Mesenteric fat pad (tissue), 1 donor: ENCODE measurements around the gene F11R. TPM values are rescaled to one million over a fixed set of nuclear protein-coding genes. Genes with fewer than 3 reads are reported as not detected.
"Not testable (repeated sequence)": the region's sequence is repeated elsewhere in the genome, so short reads cannot be mapped to it uniquely, and the experiment has no call there.

Source experiments
- DNase-seq: peaks from one replicate; pipeline ENCODE4 v3.0.0-alpha.2; 2020; ENCODE audit warnings: low spot score
- total RNA-seq: library from RNA; stranded (reverse); fragmentation: NEBNext Ultra II Directional; extraction: Animal tissue kit (Norgen Biotek cat#: 25700); gene quantifications from one replicate; pipeline ENCODE4 v1.2.1, GENCODE V29; 2021
- donor health status: DM: yes; HTN: yes; CAD: no.

Gene F11R
- total RNA-seq, 1 donor from 2014 or later: 55.5 TPM

DNA sequence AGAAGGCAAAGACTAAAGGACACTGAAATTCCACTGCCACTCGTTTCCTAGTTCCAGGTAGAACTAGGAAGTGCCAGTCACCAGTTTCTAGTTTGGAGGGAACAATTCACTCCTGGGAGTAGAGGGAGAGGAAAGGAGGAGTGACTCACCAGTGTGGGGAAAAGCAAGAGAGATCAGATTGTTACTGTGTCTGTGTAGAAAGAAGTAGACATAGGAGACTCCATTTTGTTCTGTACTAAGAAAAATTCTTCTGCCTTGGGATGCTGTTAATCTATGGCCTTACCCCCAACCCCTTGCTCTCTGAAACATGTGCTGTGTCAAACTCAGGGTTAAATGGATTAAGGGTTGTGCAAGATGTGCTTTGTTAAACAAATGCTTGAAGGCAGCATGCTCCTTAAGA is 4.3 kb downstream of the F11R start:
- DNase-seq: not testable (repeated sequence)

- DNase-seq: peak; percentile 92
These were observed 7.3 kb downstream of the F11R start for GRCh38 chr1:161013488-161014230.

- no peak for DNase-seq
These were observed 7.8 kb downstream of the F11R start for GRCh38 chr1:161013131-161013487.

DNA sequence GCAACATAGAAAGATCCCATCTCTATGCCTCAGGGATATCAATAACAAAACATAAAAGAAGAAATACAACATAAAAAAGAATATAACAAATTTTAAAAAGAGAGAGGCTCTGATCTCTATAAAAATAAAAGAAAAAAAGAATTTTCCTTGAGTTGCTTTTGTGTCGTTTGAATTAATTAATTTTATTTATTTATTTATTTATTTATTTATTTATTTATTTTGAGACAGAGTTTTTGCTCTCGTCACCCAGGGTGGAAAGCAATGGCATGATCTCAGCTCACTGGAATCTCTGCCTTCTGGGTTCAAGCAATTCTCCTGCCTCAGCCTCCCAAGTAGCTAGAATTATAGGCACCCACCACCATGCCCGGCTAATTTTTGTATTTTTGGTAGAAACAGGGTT is 8.5 kb downstream of the F11R start:
- no peak for DNase-seq

DNA sequence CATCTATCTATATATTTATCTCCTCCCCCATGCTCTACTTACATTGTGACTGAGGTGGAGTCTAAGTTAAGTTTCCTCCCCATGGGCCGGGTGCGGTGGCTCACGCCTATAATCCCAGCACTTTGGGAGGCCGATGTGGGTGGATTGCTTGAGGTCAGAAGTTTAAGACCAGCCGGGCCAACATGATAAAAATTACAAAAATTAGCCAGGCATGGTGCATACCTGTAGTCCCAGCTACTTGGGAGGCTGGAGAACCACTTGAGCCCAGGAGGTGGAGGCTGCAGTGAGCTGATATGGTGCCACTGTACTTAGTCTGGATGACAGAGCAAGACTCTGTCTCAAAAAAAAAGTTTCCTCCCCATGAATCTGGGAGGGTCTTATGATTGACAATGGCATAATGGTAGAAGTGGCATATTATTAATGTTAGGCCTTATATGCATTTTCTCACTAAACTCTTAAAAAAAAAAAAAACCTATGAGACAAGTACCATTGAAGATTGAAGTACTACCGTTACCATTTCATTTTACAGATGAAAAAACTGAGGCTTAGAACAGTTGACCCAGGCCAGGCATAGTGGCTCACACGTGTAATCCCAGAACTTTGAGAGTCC is 11.2 kb downstream of the F11R start:
- DNase-seq: no peak

DNA sequence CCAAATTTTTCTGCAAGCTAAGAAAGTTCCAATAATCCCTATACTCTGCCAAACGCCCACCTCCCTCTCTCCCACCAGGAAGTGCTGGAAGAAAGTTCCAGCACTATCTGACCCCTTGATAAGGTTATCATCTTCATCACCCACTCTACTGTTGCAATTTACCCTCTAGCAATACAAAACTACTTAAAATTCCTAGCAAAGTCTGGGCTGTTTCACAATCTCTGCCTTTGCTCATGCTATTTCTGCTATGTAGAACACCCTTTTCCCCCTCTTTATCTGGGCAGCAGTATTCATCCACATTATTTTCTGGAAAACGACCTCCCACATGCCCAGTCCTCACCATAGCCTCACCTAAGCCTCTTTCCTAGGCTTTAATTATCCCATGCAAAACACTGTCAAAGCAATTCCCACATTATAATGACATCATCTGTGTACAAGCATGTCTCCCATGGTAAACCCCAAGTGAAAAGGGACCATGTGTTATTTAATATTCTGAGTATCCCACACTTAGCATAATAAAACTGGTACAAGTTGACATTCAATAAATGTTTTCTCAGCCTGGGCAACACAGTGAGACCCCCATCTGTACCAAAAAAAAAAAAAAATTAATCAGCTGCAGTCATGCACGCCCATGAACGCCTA is 12.0 kb downstream of the F11R start:
- no peak for DNase-seq

- no peak for DNase-seq
These were observed 13.6 kb downstream of the F11R start for GRCh38 chr1:161007369-161007768.

DNA sequence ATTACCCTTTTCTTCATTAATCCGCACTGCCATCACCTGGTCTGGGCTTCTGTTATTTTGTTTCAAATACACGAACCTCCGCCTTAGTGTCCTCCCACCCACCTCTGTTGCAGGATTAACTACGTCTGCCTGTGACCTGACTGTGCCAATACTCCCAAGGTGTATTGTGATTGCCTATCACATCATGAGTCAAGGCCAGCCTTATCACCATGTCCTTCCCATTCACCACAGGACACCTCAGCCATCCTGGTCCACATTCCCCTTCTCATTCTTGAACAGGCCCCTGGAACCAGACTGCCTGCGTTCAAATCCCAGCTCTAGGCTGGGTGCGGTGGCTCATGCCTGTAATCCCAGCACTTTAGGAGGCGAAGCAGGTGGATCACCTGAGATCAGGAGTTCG is 14.4 kb downstream of the F11R start:
- DNase-seq: no peak

DNA sequence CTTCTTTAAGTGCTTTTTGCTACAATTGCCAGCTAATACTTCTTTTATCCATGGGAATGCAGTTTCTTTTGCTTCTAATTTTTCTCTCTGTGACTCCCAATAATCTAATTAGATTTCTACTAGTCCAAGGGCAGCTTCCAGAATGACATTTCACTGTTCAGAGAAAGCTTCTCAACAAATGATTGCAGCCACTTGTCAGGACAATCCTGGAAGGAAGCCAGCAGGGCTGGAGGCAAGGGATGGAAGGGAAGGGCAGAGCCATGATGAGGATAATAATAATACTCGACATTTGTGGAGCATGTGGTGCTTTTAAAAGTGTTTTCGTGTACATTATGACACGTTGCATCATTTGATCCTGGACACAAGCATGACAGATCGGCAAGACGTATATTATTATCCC is 19.4 kb downstream of the F11R start:
- no peak for DNase-seq

DNA sequence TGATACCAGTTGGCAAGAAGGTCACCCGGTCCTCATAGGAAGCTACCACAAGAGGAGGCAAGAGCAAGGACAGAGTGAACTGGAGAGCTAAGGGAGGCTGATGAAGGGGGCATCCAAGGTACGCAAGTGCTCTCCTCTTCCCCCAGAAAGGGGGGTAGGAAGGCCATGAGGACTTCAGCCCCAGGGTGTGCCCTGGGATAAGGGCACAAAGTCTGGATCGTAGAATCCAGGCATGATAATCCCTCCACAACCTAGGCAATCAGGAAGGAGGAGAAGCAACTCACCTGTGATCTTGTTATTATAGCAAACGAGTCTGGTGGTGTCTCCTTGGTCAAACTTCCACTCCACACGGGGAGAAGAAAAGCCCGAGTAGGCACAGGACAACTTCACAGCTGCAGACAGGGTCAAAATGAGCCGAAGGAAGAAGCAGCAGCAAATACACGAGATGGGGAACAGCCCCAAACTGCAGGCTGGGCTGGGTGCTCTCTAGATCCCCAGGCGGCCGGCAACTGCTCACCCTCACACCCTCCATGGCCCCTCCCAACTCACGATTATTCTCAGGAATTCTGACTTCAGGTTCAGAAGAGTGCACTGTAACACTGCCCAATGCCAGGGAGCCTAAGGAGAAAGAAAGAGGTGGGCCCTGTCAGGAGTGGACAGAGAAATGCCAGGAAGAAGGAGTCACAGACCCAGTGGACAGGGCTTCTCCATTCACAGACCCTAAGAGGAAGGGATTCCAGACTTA is 20.0 kb downstream of the F11R start:
- DNase-seq: no peak

DNA sequence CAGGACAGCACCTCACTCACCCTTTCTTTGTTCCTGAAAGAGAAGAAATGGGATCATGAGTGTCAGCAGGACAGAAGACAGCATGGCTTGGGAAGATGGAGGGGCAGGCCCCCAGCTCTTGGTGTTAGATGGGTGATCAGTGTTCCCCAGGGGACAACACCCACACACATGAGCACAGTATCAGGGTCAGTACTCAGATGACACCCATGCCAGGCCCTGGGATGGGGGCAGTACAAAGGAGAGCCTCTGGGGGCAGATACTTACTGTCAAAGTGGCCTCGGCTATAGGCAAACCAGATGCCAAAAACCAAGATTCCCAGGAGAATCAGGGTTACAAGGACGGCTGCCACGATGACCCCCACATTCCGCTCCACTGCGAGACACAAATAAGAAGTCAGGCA is 21.6 kb downstream of the F11R start:
- DNase-seq: no peak

DNA sequence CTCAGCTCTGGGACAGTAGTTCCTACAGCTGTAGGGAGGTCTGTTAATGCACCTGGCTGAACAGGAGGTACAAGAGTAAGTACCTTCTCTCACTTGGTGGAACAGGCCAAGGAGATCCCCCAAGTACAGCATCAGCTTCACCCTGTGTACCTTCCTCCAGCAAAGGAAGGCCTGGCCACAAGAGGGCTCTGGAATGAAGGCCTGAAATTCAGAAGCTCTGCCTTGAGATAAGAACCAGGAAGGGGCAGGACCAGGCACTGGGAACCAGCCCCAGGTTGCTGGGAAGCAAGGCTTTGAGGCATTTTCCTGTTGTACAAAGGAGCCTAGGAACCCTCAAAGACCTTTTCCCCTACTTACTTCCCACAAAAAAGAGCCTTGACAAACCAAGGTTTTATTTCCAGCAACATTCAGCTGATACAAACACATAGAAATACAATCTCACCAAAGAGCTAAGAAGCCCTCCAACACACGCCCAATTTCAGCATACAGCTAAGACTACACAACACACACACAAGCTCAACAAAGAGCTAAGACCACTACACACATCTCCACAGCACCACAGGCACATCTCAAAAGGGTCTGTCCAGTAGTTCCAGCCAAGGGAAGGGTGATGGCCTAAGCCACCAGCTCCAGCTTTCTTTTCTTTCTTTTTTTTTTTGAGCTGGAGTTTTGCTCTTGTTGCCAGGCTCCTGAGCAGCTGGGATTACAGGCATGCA is 23.5 kb downstream of the F11R start:
- DNase-seq: no peak

DNA sequence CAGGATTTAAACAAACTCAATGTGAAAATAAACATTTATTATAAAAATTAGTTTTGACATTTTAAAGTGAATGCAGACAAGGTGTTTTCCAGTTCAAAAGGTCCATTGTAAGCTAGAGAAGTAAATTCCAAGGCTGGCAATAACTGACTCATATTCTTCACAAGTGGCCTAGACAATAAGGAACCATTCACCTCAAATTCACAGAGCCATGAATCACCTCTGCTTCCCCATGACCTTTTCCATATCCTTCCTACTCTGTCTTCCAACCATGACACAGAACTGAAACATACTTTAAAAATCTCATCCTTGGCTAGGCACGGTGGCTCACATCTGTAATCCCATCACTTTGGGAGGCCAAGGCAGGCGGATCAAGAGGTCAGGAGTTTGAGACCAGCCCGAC is 24.8 kb downstream of the F11R start:
- DNase-seq: no peak

GRCh38 chr1:160993544-160994193 is 27.3 kb downstream of the F11R start:
- no peak for DNase-seq

DNA sequence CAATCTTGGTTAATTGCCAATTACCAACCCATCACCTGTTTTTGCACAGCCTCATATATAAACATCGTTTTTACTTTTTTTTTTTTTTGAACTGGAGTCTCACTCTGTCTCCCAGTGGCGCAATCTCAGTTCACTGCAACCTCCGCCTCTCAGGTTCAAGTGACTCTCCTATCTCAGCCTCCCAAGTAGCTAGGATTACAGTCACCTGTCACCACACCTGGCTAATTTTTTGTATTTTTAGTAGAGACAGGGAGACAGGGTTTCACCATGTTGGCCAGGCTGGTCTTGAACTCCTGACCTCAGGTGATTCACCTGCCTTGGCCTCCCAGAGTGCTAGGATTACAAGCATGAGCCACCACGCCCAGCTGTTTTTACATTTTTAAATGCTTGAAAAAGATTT is 28.9 kb downstream of the F11R start:
- not testable (repeated sequence) for DNase-seq

DNA sequence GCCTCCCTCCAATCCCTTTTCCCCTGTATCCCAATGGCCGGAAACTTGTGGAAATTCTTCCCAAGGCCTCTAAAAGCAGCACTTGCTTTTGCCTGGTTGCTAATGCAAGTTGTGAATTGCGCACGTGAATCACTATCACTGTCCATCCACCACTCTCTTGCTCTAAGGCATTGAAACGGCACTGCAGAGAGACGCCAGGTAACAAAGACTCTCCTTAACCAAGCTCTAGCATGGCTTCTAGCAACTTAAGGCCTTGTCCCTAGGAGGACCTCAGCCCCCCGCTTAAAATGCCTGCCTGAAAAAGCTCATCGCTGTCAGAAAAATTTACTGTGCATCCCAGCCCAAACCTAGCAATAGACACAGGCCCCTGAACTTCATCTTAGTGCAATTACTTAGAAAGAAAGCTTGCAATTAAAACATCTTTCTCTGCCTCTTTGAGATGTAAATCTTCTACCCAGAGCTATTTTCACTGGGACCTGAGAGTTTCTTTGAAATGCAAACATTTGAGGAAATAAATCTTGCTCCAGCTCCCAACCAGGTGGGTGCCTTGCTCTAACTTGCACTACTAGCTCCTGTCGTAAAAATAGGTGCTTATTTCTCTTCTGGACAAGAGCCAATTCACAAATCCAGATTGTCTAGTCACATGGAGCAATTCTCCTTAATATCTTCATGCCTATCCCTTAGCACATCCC is 33.4 kb downstream of the F11R start:
- no peak for DNase-seq

GRCh38 chr1:160985723-160986122 is 35.2 kb downstream of the F11R start:
- DNase-seq: no peak

- no peak for DNase-seq
These were observed 39.2 kb downstream of the F11R start for GRCh38 chr1:160981584-160982411.

DNA sequence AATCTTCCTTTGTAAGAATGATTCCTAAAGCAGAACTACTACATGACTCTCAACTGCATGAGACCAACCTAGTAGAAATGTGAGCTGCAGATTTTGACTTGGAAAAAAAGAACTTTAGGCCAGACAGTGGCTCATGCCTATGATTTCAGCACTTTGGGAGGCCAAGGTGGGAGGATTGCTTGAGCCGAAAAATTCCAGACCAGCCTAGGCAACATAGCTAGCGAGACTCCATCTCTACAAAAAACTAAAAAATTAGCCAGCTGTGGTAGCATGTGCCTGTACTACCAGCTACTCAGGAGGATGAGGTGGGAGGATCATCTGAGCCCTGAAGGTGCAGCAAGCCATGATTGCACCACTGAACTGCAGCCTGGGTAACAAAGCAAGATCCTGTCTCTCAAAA is 41.7 kb downstream of the F11R start:
- DNase-seq: no peak
